HEK293 (cell line): Measurements from ENCODE around the gene TXNRD3.
A peak's percentile ranks its signal among the peaks of the same experiment; 100 is the strongest.

Source experiments
- CTCF ChIA-PET: fragments of 350-600 bp; formaldehyde crosslinking; extraction: SDS; loops from one replicate; lab custom pipeline; 2021; ENCODE audit warnings: antibody characterized with exemption; lab: Yijun Ruan, JAX
- POLR2A ChIA-PET: fragments of 300-600 bp; formaldehyde crosslinking; extraction: SDS; loops from one replicate; lab custom pipeline; 2020; ENCODE audit warnings: antibody characterized with exemption, inconsistent platforms; lab: Yijun Ruan, JAX
- H3K27ac ChIP-seq: fragments of 200-500 bp; sonication (Bioruptor generic); 2 replicates; pipeline ENCODE4 v1.5.1; 2014; ENCODE audit warnings: low read depth, low read length, control low read depth, inconsistent platforms; ENCODE audit errors: extremely low read depth
- H3K36me3 ChIP-seq, 2 experiments: fragments of 200-500 bp in 1 of 2; sonication (Bioruptor generic) in 1 of 2; 1 replicate in 1 of 2; 2 replicates in 1 of 2; pipeline ENCODE4 v1.5.1; 2014 to 2017; ENCODE audit warnings: inconsistent platforms in 2 of 2, low read length in 2 of 2; ENCODE audit not compliant: control insufficient read depth in 2 of 2, insufficient read depth in 1 of 2
- H3K4me1 ChIP-seq: fragments of 200-500 bp; sonication (Bioruptor generic); 2 replicates; pipeline ENCODE4 v1.5.1; 2014; ENCODE audit warnings: mild to moderate bottlenecking, low read length, inconsistent platforms; ENCODE audit not compliant: control insufficient read depth, insufficient read depth
- H3K4me3 ChIP-seq: 2 replicates; pipeline ENCODE4 v1.5.1; 2011; ENCODE audit warnings: low read depth, mild to moderate bottlenecking, control low read depth, low read length, moderate library complexity
- H3K9me3 ChIP-seq: fragments of 200-500 bp; sonication (Bioruptor generic); 2 replicates; pipeline ENCODE4 v1.5.1; 2014; ENCODE audit warnings: low read depth, low read length, inconsistent platforms; ENCODE audit not compliant: control insufficient read depth, insufficient read depth
- EGR2 ChIP-seq: fragments of 450-650 bp; formaldehyde crosslinking; IDR thresholded peaks from 2 replicates; pipeline ENCODE4 v1.5.1; 2016; ENCODE audit warnings: low read depth, missing biosample characterization, missing genetic modification characterization
- GFI1B ChIP-seq: fragments of 450-650 bp; formaldehyde crosslinking; IDR thresholded peaks from 2 replicates; pipeline ENCODE4 v1.5.1; 2016; ENCODE audit warnings: missing biosample characterization, missing genetic modification characterization
- GLIS2 ChIP-seq: fragments of 450-650 bp; formaldehyde crosslinking; IDR thresholded peaks from 2 replicates; pipeline ENCODE4 v1.5.1; 2016; ENCODE audit warnings: missing biosample characterization, missing genetic modification characterization
- HOXD13 ChIP-seq: sonication (generic); formaldehyde crosslinking; IDR thresholded peaks from 2 replicates; pipeline ENCODE4 v1.8.0; 2022; ENCODE audit warnings: missing genetic modification reagents, borderline replicate concordance
- PBX3 ChIP-seq: sonication (generic); formaldehyde crosslinking; IDR thresholded peaks from 2 replicates; pipeline ENCODE4 v1.8.1; 2022; ENCODE audit warnings: mild to moderate bottlenecking, moderate library complexity, missing genetic modification reagents
- RBAK ChIP-seq: fragments of 450-650 bp; formaldehyde crosslinking; IDR thresholded peaks from 2 replicates; pipeline ENCODE4 v1.5.1; 2016; ENCODE audit warnings: missing biosample characterization, missing genetic modification characterization
- REST ChIP-seq: fragments of 450-650 bp; formaldehyde crosslinking; IDR thresholded peaks from 2 replicates; pipeline ENCODE4 v1.5.1; 2016; ENCODE audit warnings: missing biosample characterization, missing genetic modification characterization
- SP2 ChIP-seq: fragments of 450-650 bp; formaldehyde crosslinking; IDR thresholded peaks from 2 replicates; pipeline ENCODE4 v1.5.1; 2016; ENCODE audit warnings: missing biosample characterization, missing genetic modification characterization
- WT1 ChIP-seq: fragments of 450-650 bp; formaldehyde crosslinking; IDR thresholded peaks from 2 replicates; pipeline ENCODE4 v1.5.1; 2016; ENCODE audit warnings: missing biosample characterization, missing genetic modification characterization
- ZBTB44 ChIP-seq: fragments of 450-650 bp; IDR thresholded peaks from 2 replicates; pipeline ENCODE4 v1.5.1; 2018; ENCODE audit warnings: missing biosample characterization, mild to moderate bottlenecking, missing genetic modification characterization
- ZFHX2 ChIP-seq: fragments of 450-650 bp; formaldehyde crosslinking; conservative IDR thresholded peaks from 2 replicates; pipeline ENCODE4 v1.5.1; 2016; ENCODE audit warnings: missing biosample characterization, missing genetic modification characterization
- ZFP37 ChIP-seq: fragments of 450-650 bp; formaldehyde crosslinking; IDR thresholded peaks from 2 replicates; pipeline ENCODE4 v1.5.1; 2016; ENCODE audit warnings: missing biosample characterization, missing genetic modification characterization
- ZNF112 ChIP-seq: fragments of 450-650 bp; formaldehyde crosslinking; IDR thresholded peaks from 2 replicates; pipeline ENCODE4 v1.5.0; 2017; ENCODE audit warnings: missing biosample characterization, missing genetic modification characterization
- ZNF133 ChIP-seq: fragments of 450-650 bp; formaldehyde crosslinking; IDR thresholded peaks from 2 replicates; pipeline ENCODE4 v1.5.1; 2016; ENCODE audit warnings: missing biosample characterization, missing genetic modification characterization
- ZNF19 ChIP-seq: fragments of 450-650 bp; formaldehyde crosslinking; IDR thresholded peaks from 2 replicates; pipeline ENCODE4; 2016; ENCODE audit warnings: missing biosample characterization, missing genetic modification characterization, low read depth
- ZNF341 ChIP-seq: fragments of 450-650 bp; formaldehyde crosslinking; IDR thresholded peaks from 2 replicates; pipeline ENCODE4; 2016; ENCODE audit warnings: low read depth, missing biosample characterization, missing genetic modification characterization
- ZNF350 ChIP-seq: fragments of 450-650 bp; formaldehyde crosslinking; IDR thresholded peaks from 2 replicates; pipeline ENCODE4 v1.5.0; 2017; ENCODE audit warnings: missing biosample characterization, mild to moderate bottlenecking, missing genetic modification characterization
- ZNF391 ChIP-seq: fragments of 450-650 bp; formaldehyde crosslinking; IDR thresholded peaks from 2 replicates; pipeline ENCODE4 v1.5.1; 2016; ENCODE audit warnings: low read depth, missing biosample characterization, missing genetic modification characterization, borderline replicate concordance
- ZNF514 ChIP-seq: fragments of 450-650 bp; formaldehyde crosslinking; IDR thresholded peaks from 2 replicates; pipeline ENCODE4 v1.5.1; 2016; ENCODE audit warnings: missing biosample characterization, missing genetic modification characterization
- ZNF560 ChIP-seq: fragments of 450-650 bp; formaldehyde crosslinking; IDR thresholded peaks from 2 replicates; pipeline ENCODE4 v1.5.1; 2017; ENCODE audit warnings: missing biosample characterization, missing genetic modification characterization, borderline replicate concordance
- ZNF585B ChIP-seq: fragments of 450-650 bp; formaldehyde crosslinking; IDR thresholded peaks from 2 replicates; pipeline ENCODE4 v1.5.1; 2016; ENCODE audit warnings: missing biosample characterization, missing genetic modification characterization
- ZNF654 ChIP-seq: fragments of 450-650 bp; formaldehyde crosslinking; IDR thresholded peaks from 2 replicates; pipeline ENCODE4 v1.5.1; 2016; ENCODE audit warnings: low read depth, missing biosample characterization, missing genetic modification characterization
- ZSCAN5A ChIP-seq: fragments of 450-650 bp; formaldehyde crosslinking; IDR thresholded peaks from 2 replicates; pipeline ENCODE4 v1.5.1; 2016; ENCODE audit warnings: missing biosample characterization, missing genetic modification characterization
- TF ChIP-seq, protein P1 (sequence below): fragments of 450-650 bp; formaldehyde crosslinking; IDR thresholded peaks from 2 replicates; pipeline ENCODE4 v1.5.1; 2016; ENCODE audit warnings: missing biosample characterization, missing genetic modification characterization

The TXNRD3 gene

GRCh38 chr3:126656371-126657134, 1.6 kb upstream of the TXNRD3 start:
- H3K4me1 ChIP-seq: no peaks in the 10 kb centered on the region
- H3K4me3 ChIP-seq: no peak overlapping the region
- POLR2A ChIA-PET: no interaction called here
- no peaks in the 10 kb centered on the region for H3K9me3 ChIP-seq
- TF ChIP-seq EGR2 (tag by site-specific recombination) (peak; percentile 42; the same call in 1 of the 2 replicates), ZBTB44 (tag by site-specific recombination) (no peak), ZNF350 (tag by site-specific recombination) (no peak), ZFHX2 (tag by site-specific recombination) (peak; percentile 53), ZNF560 (tag by site-specific recombination) (no peak), ZFP37 (tag by site-specific recombination) (no peak)
- TF ChIP-seq, protein P1, sequence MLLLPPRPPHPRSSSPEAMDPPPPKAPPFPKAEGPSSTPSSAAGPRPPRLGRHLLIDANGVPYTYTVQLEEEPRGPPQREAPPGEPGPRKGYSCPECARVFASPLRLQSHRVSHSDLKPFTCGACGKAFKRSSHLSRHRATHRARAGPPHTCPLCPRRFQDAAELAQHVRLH: no peak
- H3K36me3 ChIP-seq: no peaks in the 10 kb centered on the region
- no peak overlapping the region for H3K27ac ChIP-seq
- CTCF ChIA-PET: interaction anchor here (0.6 kb wide), 1 partner anchor 893 kb away, joined by 3 read pairs; no protein-coding TSS in a partner anchor

GRCh38 chr3:126655887-126656286, 963 bp upstream of the TXNRD3 start:
- Histone ChIP-seq H3K27ac (no peak overlapping the region), H3K4me3 (no peak overlapping the region), H3K4me1 (no peaks in the 10 kb centered on the region), H3K36me3 (no peaks in the 10 kb centered on the region), H3K9me3 (no peaks in the 10 kb centered on the region)
- TF ChIP-seq RBAK (tag by site-specific recombination): no peak
- no peak for TF ChIP-seq GFI1B (tag by site-specific recombination)
- TF ChIP-seq SP2 (tag by site-specific recombination): no peak
- TF ChIP-seq ZNF585B (tag by site-specific recombination): no peak
- TF ChIP-seq ZNF133 (tag by site-specific recombination): no peak
- no peak for TF ChIP-seq PBX3
- no peak for TF ChIP-seq ZNF341 (tag by site-specific recombination)
- no peak for TF ChIP-seq GLIS2 (tag by site-specific recombination)
- TF ChIP-seq ZNF112 (tag by site-specific recombination): no peak
- no peak for TF ChIP-seq HOXD13 (CRISPR knock-in tag)
- TF ChIP-seq ZNF19 (tag by site-specific recombination): no peak
- ChIA-PET CTCF (interaction anchor here (0.6 to 0.8 kb wide), 2 partner anchors 732 to 893 kb away, joined by 3 read pairs; no protein-coding TSS in a partner anchor), POLR2A (no interaction called here)

GRCh38 chr3:126649556-126650092, 5.3 kb downstream of the TXNRD3 start:
- ChIA-PET POLR2A (no interaction called here), CTCF (no interaction called here)
- H3K4me1 ChIP-seq: 0 out of 2 replicates have a peak, but pooled peaks cover 2% of the 10 kb centered on the region
- no peaks in the 10 kb centered on the region for H3K9me3 ChIP-seq
- no peak overlapping the region for H3K27ac ChIP-seq
- peaks cover 0 to 9% of the 10 kb centered on the region in 2 experiments; a peak in 1 of 3 replicates for H3K36me3 ChIP-seq
- no peak overlapping the region for H3K4me3 ChIP-seq
- TF ChIP-seq ZNF350 (tag by site-specific recombination): no peak
- TF ChIP-seq WT1 (tag by site-specific recombination): peak; percentile 65
- no peak for TF ChIP-seq ZNF391 (tag by site-specific recombination)
- TF ChIP-seq ZSCAN5A: no peak
- no peak for TF ChIP-seq ZNF654 (tag by site-specific recombination)
- TF ChIP-seq ZNF514 (tag by site-specific recombination): no peak
- TF ChIP-seq REST (tag by site-specific recombination): no peak
